ENCODE measurements around the gene FAM241A. TPM values are rescaled to one million over a fixed set of nuclear protein-coding genes. Genes with fewer than 3 reads are reported as not detected.

Gene FAM241A
- total and polyA plus RNA-seq, 2 donors (not counting 3 experiments of a cell fraction or from before 2014, with no cell fraction given): 3.2 to 9.1 TPM

DNA sequence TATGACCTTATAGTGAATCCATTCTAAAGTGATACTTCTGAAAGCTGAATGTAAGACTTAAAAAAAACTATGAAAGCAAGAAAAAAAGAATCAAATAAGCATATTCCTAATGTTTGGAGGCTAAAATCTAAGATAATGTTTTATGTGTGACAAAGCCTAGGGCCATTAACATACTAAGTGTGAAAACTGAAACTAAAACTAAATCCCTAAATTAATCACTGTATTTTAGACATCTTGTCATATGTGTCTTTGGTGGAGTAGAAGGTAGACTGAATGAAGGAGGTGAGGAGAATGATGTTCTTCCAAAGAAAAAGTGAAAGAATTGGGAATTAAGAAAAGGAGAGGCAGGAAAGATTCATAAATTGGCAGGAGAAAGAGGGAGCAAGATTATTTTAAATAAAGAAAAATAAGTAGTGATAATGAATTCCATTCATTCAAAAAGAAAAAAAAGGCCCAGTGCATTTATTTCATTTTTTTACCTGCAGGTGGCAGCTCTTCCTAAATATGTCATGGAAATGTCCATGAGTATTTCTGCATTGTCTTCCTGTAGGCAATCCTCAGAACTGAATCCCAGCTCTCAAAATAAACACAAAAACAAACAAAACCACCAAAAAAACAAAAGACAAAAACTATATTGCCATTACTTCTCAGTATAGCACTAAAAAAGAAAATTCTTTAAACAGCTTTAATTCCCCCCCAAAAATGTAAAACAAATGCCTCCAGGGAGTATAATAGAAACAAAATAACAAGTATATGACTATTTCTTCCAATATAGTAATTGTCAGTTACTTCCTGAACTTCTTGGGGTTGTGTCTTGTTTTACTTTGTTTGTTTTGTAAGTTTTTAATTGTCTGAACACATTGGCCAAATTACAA lies 69.4 kb downstream of the FAM241A start:
- POLR2A ChIA-PET: no interaction called here
- BruUV-seq (replicated peaks): no TSS peak
- DNase-seq (ENCODE audit: low read depth, low spot score) (peak; percentile 34), FAIRE-seq (peak; percentile 35)
- Histone ChIP-seq H3K9ac (replicated peaks; ENCODE audit: extremely low read depth, insufficient read depth, low read length) (no peak overlapping the region), H3K4me3 (replicated peaks in 1 of 3; ENCODE audit: insufficient read depth in 1 of 3, low read depth in 1 of 3, low read length in 3 of 3) (no peak overlapping the region), H3K9me3 (replicated peaks; ENCODE audit: control insufficient read depth, insufficient read depth, low read length) (no peaks in the 10 kb centered on the region), H3K27ac (ENCODE audit: insufficient read depth, low read depth, low read length) (no peak overlapping the region), H3K27me3 (ENCODE audit: control insufficient read depth in 2 of 2, insufficient read depth in 2 of 2, low read length in 2 of 2) (no peaks in the 10 kb centered on the region), H2AFZ (ENCODE audit: low read depth, low read length) (peak overlapping the region; percentile 17), H3K36me3 (ENCODE audit: control insufficient read depth in 2 of 2, extremely low read depth in 1 of 2, insufficient read depth in 2 of 2, low read length in 2 of 2) (no peaks in the 10 kb centered on the region), H3K4me1 (ENCODE audit: control insufficient read depth, extremely low read depth, insufficient read depth, low read length) (no peaks in the 10 kb centered on the region), H3K4me2 (ENCODE audit: insufficient read depth, low read length) (peak overlapping the region; percentile 12), H3K79me2 (ENCODE audit: control insufficient read depth, insufficient read depth, low read length) (no peaks in the 10 kb centered on the region), H3K9me1 (replicated peaks; ENCODE audit: control insufficient read depth, extremely low read depth, insufficient read depth, low read length) (no peaks in the 10 kb centered on the region), H4K20me1 (replicated peaks; ENCODE audit: control insufficient read depth, extremely low read depth, insufficient read depth, low read length) (no peaks in the 10 kb centered on the region)
- TF ChIP-seq, protein P1, sequence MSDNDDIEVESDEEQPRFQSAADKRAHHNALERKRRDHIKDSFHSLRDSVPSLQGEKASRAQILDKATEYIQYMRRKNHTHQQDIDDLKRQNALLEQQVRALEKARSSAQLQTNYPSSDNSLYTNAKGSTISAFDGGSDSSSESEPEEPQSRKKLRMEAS (IDR thresholded peaks at IDR 0.05; ENCODE audit: insufficient read depth, insufficient read length): no peak
- TF ChIP-seq, protein P2, sequence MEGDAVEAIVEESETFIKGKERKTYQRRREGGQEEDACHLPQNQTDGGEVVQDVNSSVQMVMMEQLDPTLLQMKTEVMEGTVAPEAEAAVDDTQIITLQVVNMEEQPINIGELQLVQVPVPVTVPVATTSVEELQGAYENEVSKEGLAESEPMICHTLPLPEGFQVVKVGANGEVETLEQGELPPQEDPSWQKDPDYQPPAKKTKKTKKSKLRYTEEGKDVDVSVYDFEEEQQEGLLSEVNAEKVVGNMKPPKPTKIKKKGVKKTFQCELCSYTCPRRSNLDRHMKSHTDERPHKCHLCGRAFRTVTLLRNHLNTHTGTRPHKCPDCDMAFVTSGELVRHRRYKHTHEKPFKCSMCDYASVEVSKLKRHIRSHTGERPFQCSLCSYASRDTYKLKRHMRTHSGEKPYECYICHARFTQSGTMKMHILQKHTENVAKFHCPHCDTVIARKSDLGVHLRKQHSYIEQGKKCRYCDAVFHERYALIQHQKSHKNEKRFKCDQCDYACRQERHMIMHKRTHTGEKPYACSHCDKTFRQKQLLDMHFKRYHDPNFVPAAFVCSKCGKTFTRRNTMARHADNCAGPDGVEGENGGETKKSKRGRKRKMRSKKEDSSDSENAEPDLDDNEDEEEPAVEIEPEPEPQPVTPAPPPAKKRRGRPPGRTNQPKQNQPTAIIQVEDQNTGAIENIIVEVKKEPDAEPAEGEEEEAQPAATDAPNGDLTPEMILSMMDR (IDR thresholded peaks at IDR 0.05; ENCODE audit: extremely low read depth in 1 of 2, insufficient read depth in 1 of 2, low read depth in 1 of 2, low read length in 2 of 2): peak in 1 of 2 donors; percentile 27
- TF ChIP-seq FOS (IDR thresholded peaks at IDR 0.05; ENCODE audit: borderline replicate concordance, insufficient read depth, low read length) (no peak), POLR2A (IDR thresholded peaks at IDR 0.05; ENCODE audit: low read depth, low read length) (no peak), GATA2 (IDR thresholded peaks at IDR 0.05; ENCODE audit: insufficient read depth, insufficient read length, low read depth, low read length) (no peak)
- CTCF ChIA-PET: interaction anchor here (0.5 to 5.4 kb wide), 22 partner anchors 10 to 390 kb away, joined by 3 to 55 read pairs (median 6); partner anchors contain the start of genes AP1AR and FAM241A
- intact Hi-C loops (cut with micrococcal nuclease) (loop anchor here (1.0 to 5.0 kb wide), 3 partner anchors 17 to 553 kb away; partner anchors contain the start of gene AP1AR), dilution Hi-C loops (cut with MboI; ENCODE audit: extremely low pct_ligation_motif_present, low sequenced_read_pairs) (no loop called here)

Data from endothelial cell of umbilical vein (primary cell).